ENCODE measurements around the gene SLC27A1. TPM values are rescaled to one million over a fixed set of nuclear protein-coding genes. Genes with fewer than 3 reads are reported as not detected.

SLC27A1 gene
- total and polyA plus RNA-seq, 2 donors (not counting 3 experiments of a cell fraction or from before 2014, with no cell fraction given) = 10.4 to 13.5 TPM

DNA sequence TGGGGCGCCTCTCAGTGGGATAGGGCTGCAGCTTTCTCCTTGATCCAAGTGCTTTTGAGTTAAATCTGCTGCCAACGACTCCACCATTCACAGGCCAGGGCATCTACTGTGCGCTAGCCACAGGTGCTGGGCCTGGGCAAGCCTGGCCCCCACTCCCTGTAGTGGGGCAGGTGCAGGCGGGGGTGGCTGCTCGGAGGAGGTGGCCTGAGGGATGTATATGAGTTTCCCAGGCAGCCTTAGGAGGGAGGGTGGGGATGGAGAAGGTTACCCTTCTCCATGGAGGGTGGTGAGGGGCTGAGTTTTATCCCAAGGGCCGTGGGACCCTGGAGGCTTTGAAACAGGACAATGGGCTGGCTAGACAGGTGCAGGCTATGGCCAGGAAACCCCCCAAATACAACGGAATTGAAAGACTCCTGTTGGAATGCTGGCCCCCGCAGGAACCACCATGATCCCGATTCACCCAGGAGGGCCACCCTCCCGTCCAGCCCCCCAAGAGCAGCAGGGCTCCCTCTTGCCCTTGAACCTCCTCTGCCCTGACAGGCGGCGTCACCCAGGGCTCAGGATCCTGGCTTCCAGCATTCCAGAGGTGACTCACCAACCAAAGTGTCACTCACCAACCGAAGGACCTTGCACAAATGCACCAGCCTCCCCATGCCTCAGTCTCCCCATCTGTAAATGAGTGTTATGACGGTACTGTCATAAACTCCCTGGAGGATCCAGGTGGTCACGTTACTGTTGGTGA lies 45.3 kb downstream of the SLC27A1 start:
- H2AFZ ChIP-seq (ENCODE audit: low read depth, low read length) = no peak overlapping the region
- H3K27me3 ChIP-seq (ENCODE audit: control insufficient read depth in 2 of 2, insufficient read depth in 2 of 2, low read length in 2 of 2) = no peaks in the 10 kb centered on the region
- H3K27ac ChIP-seq (ENCODE audit: insufficient read depth, low read depth, low read length) = no peak overlapping the region
- H3K4me3 ChIP-seq (replicated peaks in 1 of 3; ENCODE audit: insufficient read depth in 1 of 3, low read depth in 1 of 3, low read length in 3 of 3) = no peak overlapping the region
- no peak for FAIRE-seq
- H3K79me2 ChIP-seq (ENCODE audit: control insufficient read depth, insufficient read depth, low read length) = peaks cover 12% of the 10 kb centered on the region
- intact Hi-C loops (cut with micrococcal nuclease) = no loop called here
- H3K9ac ChIP-seq (replicated peaks; ENCODE audit: extremely low read depth, insufficient read depth, low read length) = no peak overlapping the region
- H3K4me1 ChIP-seq (ENCODE audit: control insufficient read depth, extremely low read depth, insufficient read depth, low read length) = peaks cover 6% of the 10 kb centered on the region
- ChIA-PET POLR2A (no interaction called here), CTCF (interaction anchor here (1.2 kb wide), 1 partner anchor 19 kb away, joined by 3 read pairs; no protein-coding TSS in a partner anchor)
- H3K4me2 ChIP-seq (ENCODE audit: insufficient read depth, low read length) = no peak overlapping the region
- no peak for TF ChIP-seq GATA2 (IDR thresholded peaks at IDR 0.05; ENCODE audit: insufficient read depth, insufficient read length, low read depth, low read length)
- no peak for TF ChIP-seq MYC (IDR thresholded peaks at IDR 0.05; ENCODE audit: low read depth, low read length)
- no peak for TF ChIP-seq JUN (IDR thresholded peaks at IDR 0.05; ENCODE audit: borderline replicate concordance, insufficient read depth, insufficient read length, low read depth)
- no peak for TF ChIP-seq EZH2 (IDR thresholded peaks at IDR 0.05; ENCODE audit: borderline replicate concordance, low read depth, low read length, severe bottlenecking)
- no peak for TF ChIP-seq POLR2AphosphoS5 (IDR thresholded peaks at IDR 0.05; ENCODE audit: insufficient read depth, low read depth, low read length)
- TF ChIP-seq POLR2A (IDR thresholded peaks at IDR 0.05; ENCODE audit: low read depth, low read length) = no peak
- TF ChIP-seq FOS (IDR thresholded peaks at IDR 0.05; ENCODE audit: borderline replicate concordance, insufficient read depth, low read length) = no peak
- TF ChIP-seq, protein P1, sequence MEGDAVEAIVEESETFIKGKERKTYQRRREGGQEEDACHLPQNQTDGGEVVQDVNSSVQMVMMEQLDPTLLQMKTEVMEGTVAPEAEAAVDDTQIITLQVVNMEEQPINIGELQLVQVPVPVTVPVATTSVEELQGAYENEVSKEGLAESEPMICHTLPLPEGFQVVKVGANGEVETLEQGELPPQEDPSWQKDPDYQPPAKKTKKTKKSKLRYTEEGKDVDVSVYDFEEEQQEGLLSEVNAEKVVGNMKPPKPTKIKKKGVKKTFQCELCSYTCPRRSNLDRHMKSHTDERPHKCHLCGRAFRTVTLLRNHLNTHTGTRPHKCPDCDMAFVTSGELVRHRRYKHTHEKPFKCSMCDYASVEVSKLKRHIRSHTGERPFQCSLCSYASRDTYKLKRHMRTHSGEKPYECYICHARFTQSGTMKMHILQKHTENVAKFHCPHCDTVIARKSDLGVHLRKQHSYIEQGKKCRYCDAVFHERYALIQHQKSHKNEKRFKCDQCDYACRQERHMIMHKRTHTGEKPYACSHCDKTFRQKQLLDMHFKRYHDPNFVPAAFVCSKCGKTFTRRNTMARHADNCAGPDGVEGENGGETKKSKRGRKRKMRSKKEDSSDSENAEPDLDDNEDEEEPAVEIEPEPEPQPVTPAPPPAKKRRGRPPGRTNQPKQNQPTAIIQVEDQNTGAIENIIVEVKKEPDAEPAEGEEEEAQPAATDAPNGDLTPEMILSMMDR (IDR thresholded peaks at IDR 0.05; ENCODE audit: extremely low read depth in 1 of 2, insufficient read depth in 1 of 2, low read depth in 1 of 2, low read length in 2 of 2) = no peak
- TF ChIP-seq, protein P2, sequence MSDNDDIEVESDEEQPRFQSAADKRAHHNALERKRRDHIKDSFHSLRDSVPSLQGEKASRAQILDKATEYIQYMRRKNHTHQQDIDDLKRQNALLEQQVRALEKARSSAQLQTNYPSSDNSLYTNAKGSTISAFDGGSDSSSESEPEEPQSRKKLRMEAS (IDR thresholded peaks at IDR 0.05; ENCODE audit: insufficient read depth, insufficient read length) = no peak
- BruUV-seq (replicated peaks) = no TSS peak
- no peaks in the 10 kb centered on the region for H3K9me1 ChIP-seq (replicated peaks; ENCODE audit: control insufficient read depth, extremely low read depth, insufficient read depth, low read length)
- no peak for DNase-seq (ENCODE audit: low read depth, low spot score)
- H4K20me1 ChIP-seq (replicated peaks; ENCODE audit: control insufficient read depth, extremely low read depth, insufficient read depth, low read length) = no peaks in the 10 kb centered on the region
- peaks cover 0 to 7% of the 10 kb centered on the region in 2 experiments for H3K36me3 ChIP-seq (ENCODE audit: control insufficient read depth in 2 of 2, extremely low read depth in 1 of 2, insufficient read depth in 2 of 2, low read length in 2 of 2)
- peaks cover 4% of the 10 kb centered on the region for H3K9me3 ChIP-seq (replicated peaks; ENCODE audit: control insufficient read depth, insufficient read depth, low read length)
- dilution Hi-C loops (cut with MboI; ENCODE audit: extremely low pct_ligation_motif_present, low sequenced_read_pairs) = no loop called here

Measured in endothelial cell of umbilical vein (primary cell).